Osteoblast (primary cell): ENCODE measurements around the gene SMARCD1. TPM values are rescaled to one million over a fixed set of nuclear protein-coding genes. Genes with fewer than 3 reads are reported as not detected.

Experiments used
- DNase-seq: peaks from one replicate; pipeline ENCODE4 v3.0.0; 2011; ENCODE audit warnings: low spot score, mixed read lengths; ENCODE audit not compliant: insufficient read length; ENCODE audit errors: missing footprints
- H2AFZ ChIP-seq: 2 replicates; pipeline ENCODE4 v1.6.0; 2011; ENCODE audit warnings: mild to moderate bottlenecking, low read length
- H3K27ac ChIP-seq: 2 replicates; pipeline ENCODE4 v1.5.1; 2011; ENCODE audit warnings: mild to moderate bottlenecking, low read depth, low read length, moderate library complexity
- H3K27me3 ChIP-seq: 2 replicates; pipeline ENCODE4 v1.6.0; 2012; ENCODE audit warnings: mild to moderate bottlenecking, control low read depth, inconsistent platforms, low read length, moderate library complexity; ENCODE audit not compliant: insufficient read depth
- H3K36me3 ChIP-seq: 2 replicates; pipeline ENCODE4 v1.5.1; 2011; ENCODE audit warnings: mild to moderate bottlenecking, low read length, control low read depth, moderate library complexity; ENCODE audit not compliant: insufficient read depth
- H3K4me1 ChIP-seq: 2 replicates; pipeline ENCODE4 v1.5.1; 2011; ENCODE audit warnings: mild to moderate bottlenecking, low read length, control low read depth, moderate library complexity; ENCODE audit not compliant: insufficient read depth
- H3K4me2 ChIP-seq: 2 replicates; pipeline ENCODE4 v1.6.0; 2011; ENCODE audit warnings: mild to moderate bottlenecking, low read length; ENCODE audit not compliant: insufficient read depth
- H3K4me3 ChIP-seq: fragments of 200-600 bp; sonication (generic); 3 replicates; pipeline ENCODE4 v1.5.1; 2012; ENCODE audit warnings: mild to moderate bottlenecking, low read length, inconsistent platforms; ENCODE audit not compliant: insufficient read depth
- H3K79me2 ChIP-seq: 2 replicates; pipeline ENCODE4 v1.6.0; 2012; ENCODE audit warnings: mild to moderate bottlenecking, low read length, control low read depth, inconsistent platforms; ENCODE audit not compliant: insufficient read depth
- H3K9me3 ChIP-seq: 2 replicates; pipeline ENCODE4 v1.5.1; 2011; ENCODE audit warnings: low read depth, low read length, control low read depth
- H4K20me1 ChIP-seq: 2 replicates; pipeline ENCODE4 v1.6.0; 2012; ENCODE audit warnings: mild to moderate bottlenecking, low read length, control low read depth; ENCODE audit not compliant: insufficient read depth
- CTCF ChIP-seq: IDR thresholded peaks from 2 replicates; pipeline ENCODE4 v1.5.1; 2011; ENCODE audit warnings: mild to moderate bottlenecking, low read depth, low read length, moderate library complexity; ENCODE audit errors: extremely low read depth
- total RNA-seq: library from RNA; depleted of rRNA; stranded (reverse); fragments of >200 nt; gene quantifications from 2 replicates; pipeline ENCODE4 v1.2.3, GENCODE V29; 2012

The SMARCD1 gene
- total RNA-seq, 1 donor, result 50.3 TPM

- Histone ChIP-seq H3K4me1 (peaks cover 21% of the 10 kb centered on the region), H3K36me3 (no peaks in the 10 kb centered on the region), H3K4me2 (peak overlapping the region; percentile 7), H3K79me2 (no peaks in the 10 kb centered on the region), H3K27me3 (no peaks in the 10 kb centered on the region), H2AFZ (no peak overlapping the region), H3K9me3 (no peaks in the 10 kb centered on the region), H3K27ac (peak overlapping the region; percentile 44), H4K20me1 (no peaks in the 10 kb centered on the region), H3K4me3 (no peak overlapping the region)
- peak; percentile 95 for DNase-seq
- no peak for TF ChIP-seq CTCF
Observed at GRCh38 chr12:50066402-50066801, 18.7 kb upstream of the SMARCD1 start.

GRCh38 chr12:50069069-50069468 is 16.1 kb upstream of the SMARCD1 start:
- Histone ChIP-seq H3K36me3 (no peaks in the 10 kb centered on the region), H3K4me1 (peaks cover 21% of the 10 kb centered on the region), H3K4me2 (no peak overlapping the region), H3K79me2 (no peaks in the 10 kb centered on the region), H3K27me3 (no peaks in the 10 kb centered on the region), H3K4me3 (no peak overlapping the region), H3K27ac (no peak overlapping the region), H4K20me1 (no peaks in the 10 kb centered on the region), H2AFZ (no peak overlapping the region), H3K9me3 (no peaks in the 10 kb centered on the region)
- TF ChIP-seq CTCF, result no peak
- no peak for DNase-seq

- no peaks in the 10 kb centered on the region for H4K20me1 ChIP-seq
- H3K79me2 ChIP-seq, result no peaks in the 10 kb centered on the region
- H3K27me3 ChIP-seq, result no peaks in the 10 kb centered on the region
- no peak overlapping the region for H3K4me3 ChIP-seq
- DNase-seq, result no peak
- H2AFZ ChIP-seq, result no peak overlapping the region
- H3K9me3 ChIP-seq, result no peaks in the 10 kb centered on the region
- H3K4me1 ChIP-seq, result peaks cover 21% of the 10 kb centered on the region
- no peak overlapping the region for H3K27ac ChIP-seq
- no peak overlapping the region for H3K4me2 ChIP-seq
- H3K36me3 ChIP-seq, result no peaks in the 10 kb centered on the region
- TF ChIP-seq CTCF, result no peak
Observed at GRCh38 chr12:50069539-50069938, 15.6 kb upstream of the SMARCD1 start.

DNA sequence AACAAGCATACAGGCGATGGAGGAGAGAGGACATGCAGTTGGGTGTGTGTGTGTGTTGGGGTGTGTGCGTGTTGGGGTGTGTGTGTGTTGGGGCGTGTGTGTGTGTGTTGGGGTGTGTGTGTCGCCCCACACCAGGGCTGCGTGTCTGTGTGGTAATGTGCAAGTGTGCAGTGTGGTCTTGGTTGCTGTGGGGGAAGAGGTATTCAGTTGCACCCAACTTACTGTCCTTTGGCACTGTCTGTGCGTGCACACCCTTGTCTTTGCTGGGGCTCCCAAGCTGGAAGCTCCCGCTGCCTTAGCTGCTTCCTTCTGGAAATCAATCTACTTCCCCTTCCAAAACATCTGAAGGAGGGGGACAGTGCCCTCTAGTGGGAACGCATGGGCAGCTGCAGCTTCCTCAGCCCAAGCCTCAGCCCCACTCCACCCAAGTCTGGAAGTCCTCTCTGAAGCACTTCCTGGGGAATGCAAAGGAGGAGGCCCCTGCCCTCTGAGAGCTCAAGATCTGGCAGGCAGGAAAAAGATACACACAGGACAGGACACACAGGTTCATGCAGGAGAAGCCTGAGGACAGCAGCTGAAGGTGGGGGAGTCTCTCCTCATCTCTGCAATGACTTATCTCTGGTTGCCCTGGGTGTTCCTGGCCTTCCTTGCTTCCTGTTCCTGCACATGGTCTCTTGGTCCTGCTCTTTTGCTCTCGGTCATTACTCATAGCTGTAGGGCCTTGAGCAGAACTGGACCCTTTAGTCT is 14.7 kb upstream of the SMARCD1 start:
- no peak overlapping the region for H3K27ac ChIP-seq
- H4K20me1 ChIP-seq, result no peaks in the 10 kb centered on the region
- H3K4me1 ChIP-seq, result peaks cover 24% of the 10 kb centered on the region
- DNase-seq, result peak; percentile 88
- H2AFZ ChIP-seq, result peak overlapping the region; percentile 86
- peak; percentile 99 for TF ChIP-seq CTCF
- H3K36me3 ChIP-seq, result no peaks in the 10 kb centered on the region
- peak overlapping the region; percentile 68 for H3K4me2 ChIP-seq
- no peaks in the 10 kb centered on the region for H3K9me3 ChIP-seq
- no peaks in the 10 kb centered on the region for H3K27me3 ChIP-seq
- H3K4me3 ChIP-seq, result peak overlapping the region; percentile 39
- H3K79me2 ChIP-seq, result no peaks in the 10 kb centered on the region
